ENCODE measurements around the gene VIPR2.

DNA sequence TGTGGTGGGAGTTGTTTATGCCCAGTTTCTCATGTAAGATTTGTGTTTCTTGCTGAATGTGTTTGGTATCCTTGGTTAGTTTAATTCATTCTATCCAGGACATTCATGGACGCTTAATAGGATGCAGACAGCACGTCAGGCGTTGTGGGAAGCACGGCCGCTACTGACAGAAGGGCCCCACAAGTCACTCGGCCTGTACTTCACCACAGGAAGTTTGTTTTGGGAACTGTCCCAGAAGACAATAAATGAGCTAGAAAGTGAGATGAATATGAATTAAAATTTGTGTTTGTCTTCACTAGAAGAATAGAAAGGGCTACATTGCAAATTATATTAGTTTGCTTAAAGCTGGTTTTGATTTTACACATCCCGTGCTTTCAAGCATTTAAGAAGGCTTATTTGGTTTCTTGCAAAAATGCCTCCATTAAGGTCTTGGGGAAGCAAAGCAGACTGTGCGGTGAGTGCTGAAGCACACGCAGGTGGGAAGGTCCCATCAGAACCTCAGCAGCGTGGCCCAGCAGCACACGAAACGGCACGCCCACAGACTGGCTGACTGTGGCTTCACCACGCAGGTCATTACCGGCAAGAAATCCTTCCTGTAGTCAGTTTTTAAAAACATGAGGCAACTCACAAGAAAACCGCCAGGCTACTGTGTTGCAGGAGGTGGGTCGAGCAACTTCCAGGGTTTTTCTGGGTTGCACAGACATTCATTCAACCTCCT, 74.1 kb downstream of the VIPR2 start:
- TF ChIP-seq, protein P1, sequence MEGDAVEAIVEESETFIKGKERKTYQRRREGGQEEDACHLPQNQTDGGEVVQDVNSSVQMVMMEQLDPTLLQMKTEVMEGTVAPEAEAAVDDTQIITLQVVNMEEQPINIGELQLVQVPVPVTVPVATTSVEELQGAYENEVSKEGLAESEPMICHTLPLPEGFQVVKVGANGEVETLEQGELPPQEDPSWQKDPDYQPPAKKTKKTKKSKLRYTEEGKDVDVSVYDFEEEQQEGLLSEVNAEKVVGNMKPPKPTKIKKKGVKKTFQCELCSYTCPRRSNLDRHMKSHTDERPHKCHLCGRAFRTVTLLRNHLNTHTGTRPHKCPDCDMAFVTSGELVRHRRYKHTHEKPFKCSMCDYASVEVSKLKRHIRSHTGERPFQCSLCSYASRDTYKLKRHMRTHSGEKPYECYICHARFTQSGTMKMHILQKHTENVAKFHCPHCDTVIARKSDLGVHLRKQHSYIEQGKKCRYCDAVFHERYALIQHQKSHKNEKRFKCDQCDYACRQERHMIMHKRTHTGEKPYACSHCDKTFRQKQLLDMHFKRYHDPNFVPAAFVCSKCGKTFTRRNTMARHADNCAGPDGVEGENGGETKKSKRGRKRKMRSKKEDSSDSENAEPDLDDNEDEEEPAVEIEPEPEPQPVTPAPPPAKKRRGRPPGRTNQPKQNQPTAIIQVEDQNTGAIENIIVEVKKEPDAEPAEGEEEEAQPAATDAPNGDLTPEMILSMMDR (IDR thresholded peaks at IDR 0.05; ENCODE audit: low read length) = no peak
- TF ChIP-seq EZH2 (optimal IDR thresholded peaks at IDR 0.05; ENCODE audit: low read depth, low read length) = no peak

Measured in MM.1S (cell line).